SK-N-SH (cell line): ENCODE data around the gene KRTAP1-1. TPM values are rescaled to one million over a fixed set of nuclear protein-coding genes. Genes with fewer than 3 reads are reported as not detected.

ENCODE experiments used
- CTCF ChIA-PET: fragments of 300-600, 350-600 bp; formaldehyde crosslinking; extraction: SDS; loops from one replicate; lab custom pipeline; 2021; lab: Yijun Ruan, JAX
- POLR2A ChIA-PET: fragments of 350-600 bp; sonication (Branson Sonifier 250); formaldehyde crosslinking; extraction: SDS; loops from one replicate; lab custom pipeline; 2020; ENCODE audit warnings: antibody characterized with exemption, inconsistent platforms; lab: Yijun Ruan, JAX
- DNase-seq: peaks from one replicate; pipeline ENCODE4 v3.0.0; 2012
- H2AFZ ChIP-seq: fragments of 200-600 bp; sonication (generic); 2 replicates; pipeline ENCODE4 v1.8.1; 2016; ENCODE audit warnings: antibody characterized with exemption, mild to moderate bottlenecking, low read depth
- H3F3A ChIP-seq: fragments of 200-600 bp; sonication (generic); replicated peaks from 2 replicates; pipeline ENCODE3; 2016; ENCODE audit warnings: antibody characterized with exemption, mild to moderate bottlenecking; ENCODE audit not compliant: insufficient read depth
- H3K27ac ChIP-seq, 2 experiments: fragments of 200-500 bp in 1 of 2; fragments of 200-600 bp in 1 of 2; sonication (Bioruptor generic) in 1 of 2; sonication (generic), shearing (Covaris generic) in 1 of 2; 2 replicates each; pipeline versions ENCODE4 v1.5.1 to v1.6.1; 2014 to 2016; ENCODE audit warnings: low read depth in 2 of 2, inconsistent platforms in 1 of 2, low read length in 1 of 2, mild to moderate bottlenecking in 1 of 2, mixed read lengths in 1 of 2
- H3K27me3 ChIP-seq: fragments of 200-600 bp; sonication (generic), shearing (Covaris generic); 2 replicates; pipeline ENCODE4 v1.6.1; 2016; ENCODE audit warnings: mixed run types; ENCODE audit not compliant: insufficient read depth
- H3K36me3 ChIP-seq, 2 experiments: fragments of 200-500 bp in 1 of 2; fragments of 200-600 bp in 1 of 2; sonication (Bioruptor generic) in 1 of 2; sonication (generic) in 1 of 2; replicated peaks in 1 of 2; 2 replicates each; pipeline versions ENCODE3 to v1.5.1; 2014 to 2016; ENCODE audit warnings: low read length in 1 of 2, mild to moderate bottlenecking in 1 of 2; ENCODE audit not compliant: insufficient read depth in 2 of 2, control insufficient read depth in 1 of 2
- H3K4me1 ChIP-seq, 2 experiments: fragments of 200-500 bp in 1 of 2; fragments of 200-600 bp in 1 of 2; sonication (Bioruptor generic) in 1 of 2; sonication (generic), shearing (Covaris generic) in 1 of 2; 2 replicates each; pipeline versions ENCODE4 v1.5.1 to v1.6.1; 2014 to 2016; ENCODE audit warnings: low read depth in 1 of 2, low read length in 1 of 2, mixed run types in 1 of 2; ENCODE audit not compliant: insufficient read depth in 2 of 2, control insufficient read depth in 1 of 2
- H3K4me2 ChIP-seq: fragments of 200-600 bp; sonication (generic), shearing (Covaris generic); 2 replicates; pipeline ENCODE4 v1.6.1; 2017; ENCODE audit warnings: mixed run types
- H3K4me3 ChIP-seq, 2 experiments: fragments of 200-500 bp in 1 of 2; fragments of 200-600 bp in 1 of 2; sonication (Bioruptor generic) in 1 of 2; sonication (generic), shearing (Covaris generic) in 1 of 2; 2 replicates each; pipeline versions ENCODE4 v1.5.1 to v1.8.1; 2014 to 2016; ENCODE audit warnings: low read depth in 2 of 2, inconsistent platforms in 1 of 2, low read length in 1 of 2, mild to moderate bottlenecking in 1 of 2, mixed read lengths in 1 of 2, moderate library complexity in 1 of 2
- H3K79me2 ChIP-seq: fragments of 200-600 bp; sonication (generic); 2 replicates; pipeline ENCODE4 v1.8.1; 2017; ENCODE audit warnings: mild to moderate bottlenecking; ENCODE audit not compliant: insufficient read depth
- H3K9ac ChIP-seq: fragments of 200-600 bp; sonication (generic); 2 replicates; pipeline ENCODE4 v1.6.1; 2017; ENCODE audit warnings: mixed run types
- H3K9me2 ChIP-seq: fragments of 200-600 bp; sonication (generic); 2 replicates; pipeline ENCODE4 v1.6.1; 2017; ENCODE audit warnings: mixed run types
- H3K9me3 ChIP-seq: fragments of 200-600 bp; sonication (generic); 2 replicates; pipeline ENCODE4 v1.6.1; 2017; ENCODE audit warnings: mixed run types, mild to moderate bottlenecking, moderate library complexity
- H4K20me1 ChIP-seq: fragments of 200-600 bp; sonication (generic); 2 replicates; pipeline ENCODE4 v1.6.1; 2017; ENCODE audit warnings: mild to moderate bottlenecking, mixed run types; ENCODE audit not compliant: insufficient read depth
- CHD2 ChIP-seq: fragments of 150-350 bp; IDR thresholded peaks from 2 replicates; pipeline ENCODE4 v1.6.1; 2018; ENCODE audit warnings: low read length; ENCODE audit not compliant: partially characterized antibody
- ELF1 ChIP-seq: IDR thresholded peaks from 2 replicates; pipeline ENCODE4 v1.4.0; 2012
- EZH2phosphoT487 ChIP-seq: fragments of 200-600 bp; sonication (generic); IDR thresholded peaks from 2 replicates; pipeline ENCODE4 v1.6.1; 2017; ENCODE audit warnings: low read depth, mixed run types, mild to moderate bottlenecking, antibody characterized with exemption, moderate library complexity, borderline replicate concordance
- FOSL2 ChIP-seq: IDR thresholded peaks from 2 replicates; pipeline ENCODE4 v1.4.0; 2012; ENCODE audit warnings: low read depth, mild to moderate bottlenecking, moderate library complexity, borderline replicate concordance
- FOXM1 ChIP-seq: IDR thresholded peaks from 2 replicates; pipeline ENCODE4 v1.4.0; 2012; ENCODE audit warnings: low read depth, mild to moderate bottlenecking
- GABPA ChIP-seq: IDR thresholded peaks from 2 replicates; pipeline ENCODE4 v1.4.0; 2012; ENCODE audit warnings: low read depth, mild to moderate bottlenecking
- JUND ChIP-seq: IDR thresholded peaks from 2 replicates; pipeline ENCODE4 v1.4.0; 2012
- NRF1 ChIP-seq: IDR thresholded peaks from 2 replicates; pipeline ENCODE4 v1.6.1; 2012; ENCODE audit warnings: low read depth, mild to moderate bottlenecking, low read length
- POLR2AphosphoS5 ChIP-seq: IDR thresholded peaks from 2 replicates; pipeline ENCODE4 v1.6.1; 2012; ENCODE audit warnings: low read depth, low read length
- RAD21 ChIP-seq: IDR thresholded peaks from 2 replicates; pipeline ENCODE4 v1.6.1; 2012; ENCODE audit warnings: mild to moderate bottlenecking, low read length
- RCOR1 ChIP-seq: fragments of 150-350 bp; IDR thresholded peaks from 2 replicates; pipeline ENCODE4 v1.6.1; 2017; ENCODE audit warnings: antibody characterized with exemption, low read length
- RXRA ChIP-seq: IDR thresholded peaks from 2 replicates; pipeline ENCODE4 v1.4.0; 2012; ENCODE audit warnings: low read depth, mild to moderate bottlenecking, borderline replicate concordance
- SIN3A ChIP-seq: IDR thresholded peaks from 2 replicates; pipeline ENCODE4 v1.6.1; 2012; ENCODE audit warnings: low read depth, mild to moderate bottlenecking, low read length, moderate library complexity, borderline replicate concordance
- SMC3 ChIP-seq: IDR thresholded peaks from 2 replicates; pipeline ENCODE4 v1.6.1; 2012; ENCODE audit warnings: low read depth, low read length, improper control_type of control experiment
- TAF1 ChIP-seq: IDR thresholded peaks from 2 replicates; pipeline ENCODE4 v1.6.1; 2012; ENCODE audit warnings: low read depth, mild to moderate bottlenecking, low read length, moderate library complexity, borderline replicate concordance
- TCF12 ChIP-seq: IDR thresholded peaks from 2 replicates; pipeline ENCODE4 v1.4.0; 2012
- TEAD4 ChIP-seq: IDR thresholded peaks from 2 replicates; pipeline ENCODE4 v1.4.0; 2012; ENCODE audit warnings: mild to moderate bottlenecking, borderline replicate concordance; ENCODE audit not compliant: insufficient read depth
- YY1 ChIP-seq: IDR thresholded peaks from 2 replicates; pipeline ENCODE4 v1.4.0; 2012; ENCODE audit warnings: low read depth, mild to moderate bottlenecking
- WGBS: methylation state at CpG from one replicate; pipeline ENCODE4 v1.1.6; 2017; ENCODE audit warnings: low lambda C conversion rate; 5-methylcytosine and 5-hydroxymethylcytosine counted together
- polyA plus RNA-seq, 3 experiments: library from polyadenylated mRNA; depleted of rRNA; stranded (reverse); fragments of >200 nt; gene quantifications; 2 replicates each; pipeline ENCODE4 v1.2.3, GENCODE V29; 2012
- TF ChIP-seq, protein P1 (sequence below): fragments of 150-350 bp; IDR thresholded peaks from 2 replicates; pipeline ENCODE4 v1.6.1; 2016; ENCODE audit warnings: mild to moderate bottlenecking, low read depth, low read length
- TF ChIP-seq, protein P2 (sequence below): IDR thresholded peaks from 2 replicates; pipeline ENCODE4; 2012
- TF ChIP-seq, protein P3 (sequence below): IDR thresholded peaks from 2 replicates; pipeline ENCODE4 v1.4.0; 2012; ENCODE audit warnings: low read depth, borderline replicate concordance
- TF ChIP-seq, protein P4 (sequence below): fragments of 200-600 bp; sonication (generic); IDR thresholded peaks from 2 replicates; pipeline ENCODE4 v1.6.1; 2017; ENCODE audit warnings: antibody characterized with exemption, mild to moderate bottlenecking, moderate library complexity
- TF ChIP-seq, protein P5 (sequence below): fragments of 150-350 bp; IDR thresholded peaks from 2 replicates; pipeline ENCODE4 v1.6.1; 2017; ENCODE audit warnings: antibody characterized with exemption, low read length, low read depth, borderline replicate concordance

The KRTAP1-1 gene
- polyA plus RNA-seq, 1 of the 3 experiments (the other 2 are of a cell fraction) = not detected

DNA sequence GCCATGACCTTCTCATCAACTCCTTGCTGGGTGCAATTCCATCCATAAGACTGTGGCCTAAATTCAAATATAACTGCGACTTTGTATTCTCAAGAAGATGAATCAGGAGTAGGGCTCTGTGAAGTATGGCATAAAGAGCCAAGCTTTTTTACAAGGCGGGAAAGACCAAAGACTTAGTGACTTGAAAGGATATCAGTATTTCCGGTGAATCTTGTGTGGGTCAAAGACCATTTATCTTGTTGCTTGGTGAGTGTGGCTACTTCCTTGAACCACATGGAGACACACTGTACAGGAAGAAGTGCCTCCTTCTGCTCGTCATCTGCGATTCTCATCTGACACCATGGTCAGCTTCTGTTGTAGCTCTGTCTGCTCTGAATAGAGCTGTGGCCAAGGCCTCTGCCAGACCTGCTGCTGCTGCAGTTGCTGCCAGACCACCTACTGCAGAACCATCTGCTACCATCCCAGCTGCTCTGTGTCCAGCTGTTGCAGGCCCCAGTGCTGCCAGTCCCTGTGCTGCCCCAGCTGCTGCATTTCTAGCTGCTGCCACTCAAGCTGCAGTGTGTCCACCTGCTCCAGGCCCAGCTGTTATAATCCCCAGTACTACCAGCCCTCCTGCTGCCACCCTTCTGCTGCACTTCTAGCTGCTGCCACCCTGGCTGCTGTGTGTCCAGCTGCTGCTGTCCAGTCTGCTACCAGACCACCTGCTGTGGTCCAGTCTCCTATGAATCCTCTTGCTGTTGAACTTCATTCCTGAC is 30.5 kb upstream of the KRTAP1-1 start:
- H3K79me2 ChIP-seq = no peaks in the 10 kb centered on the region
- H3K4me3 ChIP-seq = no peak overlapping the region
- no peaks in the 10 kb centered on the region for H3F3A ChIP-seq
- no peak for DNase-seq
- H2AFZ ChIP-seq = no peak overlapping the region
- H3K9ac ChIP-seq = no peak overlapping the region
- H3K4me1 ChIP-seq = no peaks in the 10 kb centered on the region
- H4K20me1 ChIP-seq = no peaks in the 10 kb centered on the region
- H3K27me3 ChIP-seq = no peaks in the 10 kb centered on the region
- ChIA-PET CTCF (interaction anchor here (1.2 to 2.1 kb wide), 2 partner anchors 251 to 477 kb away, joined by 3 to 6 read pairs; no protein-coding TSS in a partner anchor), POLR2A (no interaction called here)
- H3K9me3 ChIP-seq = no peaks in the 10 kb centered on the region
- TF ChIP-seq, protein P1, sequence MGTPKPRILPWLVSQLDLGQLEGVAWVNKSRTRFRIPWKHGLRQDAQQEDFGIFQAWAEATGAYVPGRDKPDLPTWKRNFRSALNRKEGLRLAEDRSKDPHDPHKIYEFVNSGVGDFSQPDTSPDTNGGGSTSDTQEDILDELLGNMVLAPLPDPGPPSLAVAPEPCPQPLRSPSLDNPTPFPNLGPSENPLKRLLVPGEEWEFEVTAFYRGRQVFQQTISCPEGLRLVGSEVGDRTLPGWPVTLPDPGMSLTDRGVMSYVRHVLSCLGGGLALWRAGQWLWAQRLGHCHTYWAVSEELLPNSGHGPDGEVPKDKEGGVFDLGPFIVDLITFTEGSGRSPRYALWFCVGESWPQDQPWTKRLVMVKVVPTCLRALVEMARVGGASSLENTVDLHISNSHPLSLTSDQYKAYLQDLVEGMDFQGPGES = no peak
- TF ChIP-seq ELF1 = no peak
- TF ChIP-seq SMC3 = no peak
- no peak for TF ChIP-seq TAF1
- TF ChIP-seq FOSL2 = no peak
- no peak for TF ChIP-seq RAD21
- no peak for TF ChIP-seq FOXM1
- TF ChIP-seq NRF1 = no peak
- no peak for TF ChIP-seq JUND
- 48% methylated on average over 5 of the region's 5 CpGs for WGBS
- H3K4me2 ChIP-seq = no peak overlapping the region
- H3K36me3 ChIP-seq = no peaks in the 10 kb centered on the region
- H3K9me2 ChIP-seq = no peaks in the 10 kb centered on the region; the same call in 1 of the 2 replicates
- H3K27ac ChIP-seq = no peak overlapping the region

DNA sequence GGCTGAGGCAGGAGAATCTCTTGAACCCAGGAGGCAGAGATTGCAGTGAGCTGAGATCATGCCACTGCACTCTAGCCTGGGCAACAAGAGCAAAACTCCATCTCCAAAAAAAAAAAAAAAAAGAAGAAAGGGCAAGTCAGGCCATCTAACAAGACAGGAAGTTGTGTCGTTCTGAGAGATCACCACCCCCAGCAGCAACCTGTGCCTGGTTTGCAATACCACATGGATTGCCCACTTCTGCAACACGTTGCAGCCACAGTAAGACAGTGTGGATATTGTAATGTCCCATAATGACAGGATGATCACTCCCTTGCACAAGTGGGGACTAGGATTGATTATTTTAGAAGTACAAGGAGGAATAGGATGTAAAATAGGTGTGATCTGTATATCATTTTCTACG is 27.8 kb upstream of the KRTAP1-1 start:
- no peak overlapping the region for H3K4me3 ChIP-seq
- H3K9ac ChIP-seq = no peak overlapping the region
- ChIA-PET CTCF (no interaction called here), POLR2A (no interaction called here)
- no peak overlapping the region for H2AFZ ChIP-seq
- H3K36me3 ChIP-seq = no peaks in the 10 kb centered on the region
- H3K79me2 ChIP-seq = no peaks in the 10 kb centered on the region
- H4K20me1 ChIP-seq = no peaks in the 10 kb centered on the region
- no peaks in the 10 kb centered on the region for H3K27me3 ChIP-seq
- H3K4me1 ChIP-seq = no peaks in the 10 kb centered on the region
- DNase-seq = no peak
- H3K9me2 ChIP-seq = no peaks in the 10 kb centered on the region; the same call in 1 of the 2 replicates
- 41% methylated on average over 3 of the region's 3 CpGs for WGBS
- H3K4me2 ChIP-seq = no peak overlapping the region
- no peaks in the 10 kb centered on the region for H3F3A ChIP-seq
- H3K27ac ChIP-seq = no peak overlapping the region
- H3K9me3 ChIP-seq = no peaks in the 10 kb centered on the region
- TF ChIP-seq RXRA (no peak), SMC3 (no peak), TEAD4 (no peak), POLR2AphosphoS5 (no peak), TAF1 (no peak), GABPA (no peak), CHD2 (no peak), EZH2phosphoT487 (no peak), RCOR1 (no peak), SIN3A (no peak), TCF12 (no peak), YY1 (no peak)
- TF ChIP-seq, protein P2, sequence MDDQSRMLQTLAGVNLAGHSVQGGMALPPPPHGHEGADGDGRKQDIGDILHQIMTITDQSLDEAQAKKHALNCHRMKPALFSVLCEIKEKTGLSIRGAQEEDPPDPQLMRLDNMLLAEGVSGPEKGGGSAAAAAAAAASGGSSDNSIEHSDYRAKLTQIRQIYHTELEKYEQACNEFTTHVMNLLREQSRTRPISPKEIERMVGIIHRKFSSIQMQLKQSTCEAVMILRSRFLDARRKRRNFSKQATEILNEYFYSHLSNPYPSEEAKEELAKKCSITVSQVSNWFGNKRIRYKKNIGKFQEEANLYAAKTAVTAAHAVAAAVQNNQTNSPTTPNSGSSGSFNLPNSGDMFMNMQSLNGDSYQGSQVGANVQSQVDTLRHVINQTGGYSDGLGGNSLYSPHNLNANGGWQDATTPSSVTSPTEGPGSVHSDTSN = no peak
- TF ChIP-seq, protein P3, sequence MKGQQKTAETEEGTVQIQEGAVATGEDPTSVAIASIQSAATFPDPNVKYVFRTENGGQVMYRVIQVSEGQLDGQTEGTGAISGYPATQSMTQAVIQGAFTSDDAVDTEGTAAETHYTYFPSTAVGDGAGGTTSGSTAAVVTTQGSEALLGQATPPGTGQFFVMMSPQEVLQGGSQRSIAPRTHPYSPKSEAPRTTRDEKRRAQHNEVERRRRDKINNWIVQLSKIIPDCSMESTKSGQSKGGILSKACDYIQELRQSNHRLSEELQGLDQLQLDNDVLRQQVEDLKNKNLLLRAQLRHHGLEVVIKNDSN = no peak
- TF ChIP-seq, protein P4, sequence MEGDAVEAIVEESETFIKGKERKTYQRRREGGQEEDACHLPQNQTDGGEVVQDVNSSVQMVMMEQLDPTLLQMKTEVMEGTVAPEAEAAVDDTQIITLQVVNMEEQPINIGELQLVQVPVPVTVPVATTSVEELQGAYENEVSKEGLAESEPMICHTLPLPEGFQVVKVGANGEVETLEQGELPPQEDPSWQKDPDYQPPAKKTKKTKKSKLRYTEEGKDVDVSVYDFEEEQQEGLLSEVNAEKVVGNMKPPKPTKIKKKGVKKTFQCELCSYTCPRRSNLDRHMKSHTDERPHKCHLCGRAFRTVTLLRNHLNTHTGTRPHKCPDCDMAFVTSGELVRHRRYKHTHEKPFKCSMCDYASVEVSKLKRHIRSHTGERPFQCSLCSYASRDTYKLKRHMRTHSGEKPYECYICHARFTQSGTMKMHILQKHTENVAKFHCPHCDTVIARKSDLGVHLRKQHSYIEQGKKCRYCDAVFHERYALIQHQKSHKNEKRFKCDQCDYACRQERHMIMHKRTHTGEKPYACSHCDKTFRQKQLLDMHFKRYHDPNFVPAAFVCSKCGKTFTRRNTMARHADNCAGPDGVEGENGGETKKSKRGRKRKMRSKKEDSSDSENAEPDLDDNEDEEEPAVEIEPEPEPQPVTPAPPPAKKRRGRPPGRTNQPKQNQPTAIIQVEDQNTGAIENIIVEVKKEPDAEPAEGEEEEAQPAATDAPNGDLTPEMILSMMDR = no peak
- TF ChIP-seq, protein P5, sequence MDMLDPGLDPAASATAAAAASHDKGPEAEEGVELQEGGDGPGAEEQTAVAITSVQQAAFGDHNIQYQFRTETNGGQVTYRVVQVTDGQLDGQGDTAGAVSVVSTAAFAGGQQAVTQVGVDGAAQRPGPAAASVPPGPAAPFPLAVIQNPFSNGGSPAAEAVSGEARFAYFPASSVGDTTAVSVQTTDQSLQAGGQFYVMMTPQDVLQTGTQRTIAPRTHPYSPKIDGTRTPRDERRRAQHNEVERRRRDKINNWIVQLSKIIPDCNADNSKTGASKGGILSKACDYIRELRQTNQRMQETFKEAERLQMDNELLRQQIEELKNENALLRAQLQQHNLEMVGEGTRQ = no peak
